GM20000 (cell line): ENCODE measurements around the gene KLK5.

Experiments used
- DNase-seq: peaks from one replicate; pipeline ENCODE4 v3.0.0; 2012; ENCODE audit warnings: low spot score
- TF ChIP-seq, protein P1 (sequence below): IDR thresholded peaks from 2 replicates; pipeline ENCODE4 v1.5.1; 2012; ENCODE audit warnings: mild to moderate bottlenecking, control low read depth; ENCODE audit errors: extremely low read depth, missing control alignments

The KLK5 gene, protein sequence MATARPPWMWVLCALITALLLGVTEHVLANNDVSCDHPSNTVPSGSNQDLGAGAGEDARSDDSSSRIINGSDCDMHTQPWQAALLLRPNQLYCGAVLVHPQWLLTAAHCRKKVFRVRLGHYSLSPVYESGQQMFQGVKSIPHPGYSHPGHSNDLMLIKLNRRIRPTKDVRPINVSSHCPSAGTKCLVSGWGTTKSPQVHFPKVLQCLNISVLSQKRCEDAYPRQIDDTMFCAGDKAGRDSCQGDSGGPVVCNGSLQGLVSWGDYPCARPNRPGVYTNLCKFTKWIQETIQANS

DNA sequence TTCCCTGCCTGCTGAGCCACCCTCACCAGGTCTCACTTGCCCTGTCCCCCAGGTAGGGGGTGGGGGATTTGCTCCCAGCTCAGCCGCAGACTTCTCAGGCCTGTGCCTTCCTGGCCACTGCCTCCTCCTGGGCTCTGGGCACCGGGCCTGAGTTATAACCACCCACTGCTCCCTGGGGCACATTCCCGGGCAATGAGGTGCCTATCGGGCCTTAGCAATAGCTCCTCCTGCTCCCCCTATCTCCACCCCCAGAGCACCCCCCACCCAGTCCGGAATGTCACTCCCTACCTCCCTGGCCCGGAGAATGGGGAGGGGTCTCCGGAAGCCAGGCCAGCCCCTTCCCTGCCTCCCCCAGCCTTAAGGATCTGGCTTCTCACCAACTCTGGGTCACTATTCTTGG is at the start of gene KLK5:
Gene KLK5, minus strand, starts transcription at position 129 of the 400 bp plus-strand sequence. CDS start 381 bp downstream, outside the sequence.
- DNase-seq: no peak
- TF ChIP-seq, protein P1, sequence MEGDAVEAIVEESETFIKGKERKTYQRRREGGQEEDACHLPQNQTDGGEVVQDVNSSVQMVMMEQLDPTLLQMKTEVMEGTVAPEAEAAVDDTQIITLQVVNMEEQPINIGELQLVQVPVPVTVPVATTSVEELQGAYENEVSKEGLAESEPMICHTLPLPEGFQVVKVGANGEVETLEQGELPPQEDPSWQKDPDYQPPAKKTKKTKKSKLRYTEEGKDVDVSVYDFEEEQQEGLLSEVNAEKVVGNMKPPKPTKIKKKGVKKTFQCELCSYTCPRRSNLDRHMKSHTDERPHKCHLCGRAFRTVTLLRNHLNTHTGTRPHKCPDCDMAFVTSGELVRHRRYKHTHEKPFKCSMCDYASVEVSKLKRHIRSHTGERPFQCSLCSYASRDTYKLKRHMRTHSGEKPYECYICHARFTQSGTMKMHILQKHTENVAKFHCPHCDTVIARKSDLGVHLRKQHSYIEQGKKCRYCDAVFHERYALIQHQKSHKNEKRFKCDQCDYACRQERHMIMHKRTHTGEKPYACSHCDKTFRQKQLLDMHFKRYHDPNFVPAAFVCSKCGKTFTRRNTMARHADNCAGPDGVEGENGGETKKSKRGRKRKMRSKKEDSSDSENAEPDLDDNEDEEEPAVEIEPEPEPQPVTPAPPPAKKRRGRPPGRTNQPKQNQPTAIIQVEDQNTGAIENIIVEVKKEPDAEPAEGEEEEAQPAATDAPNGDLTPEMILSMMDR: no peak

DNA sequence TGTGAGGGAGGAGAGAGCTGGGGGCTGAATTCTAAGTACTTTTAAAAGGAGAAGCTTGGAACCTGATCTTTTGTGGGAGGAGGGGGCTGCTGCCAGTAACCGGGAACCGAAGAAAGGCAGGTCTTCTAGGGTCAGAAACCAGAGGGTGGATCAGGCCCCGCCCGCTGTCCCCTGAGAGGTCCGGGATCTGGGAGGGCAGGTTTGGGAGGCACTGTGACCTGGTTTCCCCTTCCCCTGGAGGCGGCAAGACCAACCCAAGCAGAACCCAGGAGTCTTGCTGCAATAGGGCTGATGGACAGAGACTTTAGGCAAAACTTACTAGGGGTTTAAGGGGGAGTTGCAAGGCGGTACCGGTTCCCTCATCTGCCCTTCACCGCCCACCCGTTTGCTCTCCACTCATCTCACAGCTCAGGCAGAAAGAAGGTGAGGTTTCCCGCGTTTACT is 49.3 kb upstream of the KLK5 start:
- no peak for DNase-seq
- TF ChIP-seq, protein P1: no peak

DNA sequence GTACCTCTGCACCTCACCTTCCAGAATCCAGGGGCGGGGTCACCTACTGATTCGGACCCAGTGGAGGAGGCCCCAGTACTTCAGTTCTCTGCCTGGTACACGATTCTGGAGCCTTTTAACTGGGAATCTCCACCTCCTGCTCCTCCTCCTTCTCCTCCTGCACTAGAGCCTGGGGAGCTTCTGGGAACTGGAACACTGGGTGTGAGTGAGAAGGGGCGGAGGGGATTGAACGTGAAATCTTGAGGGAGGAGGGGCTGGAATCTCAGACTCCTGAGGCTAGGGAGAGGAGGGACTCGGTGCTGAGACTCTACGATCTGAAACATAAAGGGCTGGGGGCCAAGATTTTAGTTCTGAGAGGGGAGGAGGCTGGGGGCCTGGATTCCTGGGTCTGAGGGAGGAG is 48.7 kb upstream of the KLK5 start, which contains the start of gene KLK8:
Gene KLK8, minus strand, starts transcription at position 90 of the 400 bp plus-strand sequence. CDS start 437 bp downstream, outside the sequence.
- TF ChIP-seq, protein P1: no peak
- DNase-seq: no peak

DNA sequence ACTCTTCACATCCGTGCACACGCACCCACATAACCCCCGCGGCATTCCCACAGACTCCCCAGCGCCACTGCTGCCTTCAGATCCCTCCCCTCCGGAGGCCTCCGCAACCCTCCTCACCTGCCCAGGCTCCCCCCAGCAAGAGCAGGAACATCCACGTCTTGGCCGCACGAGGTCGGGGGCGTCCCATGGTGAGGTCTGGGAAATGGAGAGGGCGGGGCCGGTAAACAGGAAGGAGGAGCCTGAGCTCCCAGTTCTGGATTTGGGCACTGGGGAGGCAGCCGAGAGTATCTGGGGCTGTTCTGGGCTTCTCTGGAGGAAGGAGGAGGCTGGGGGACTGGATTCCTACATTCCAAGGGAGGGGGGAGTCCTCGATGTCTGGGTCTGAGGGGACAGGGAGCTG is 48.1 kb upstream of the KLK5 start:
- TF ChIP-seq, protein P1: no peak
- DNase-seq: no peak

DNA sequence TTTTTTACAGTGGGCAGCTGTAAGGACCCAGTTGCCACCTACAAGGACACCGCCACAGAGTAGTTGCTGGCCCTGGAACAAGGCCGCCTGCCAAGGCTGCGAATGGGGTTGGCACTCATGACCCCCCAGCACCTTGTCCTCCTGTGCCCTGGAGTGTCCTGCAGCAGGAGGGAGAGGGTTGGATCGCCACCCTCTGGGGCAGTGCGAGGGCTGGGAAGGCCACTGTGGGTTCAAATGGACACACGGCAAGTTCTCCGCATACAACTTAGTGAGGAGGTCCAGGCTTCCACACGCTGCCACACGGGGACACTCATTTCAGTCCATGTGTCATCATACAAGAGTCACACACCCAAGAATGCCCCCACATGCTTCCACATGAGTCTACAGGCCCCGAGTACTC is 47.6 kb upstream of the KLK5 start:
- TF ChIP-seq, protein P1: no peak
- no peak for DNase-seq

DNA sequence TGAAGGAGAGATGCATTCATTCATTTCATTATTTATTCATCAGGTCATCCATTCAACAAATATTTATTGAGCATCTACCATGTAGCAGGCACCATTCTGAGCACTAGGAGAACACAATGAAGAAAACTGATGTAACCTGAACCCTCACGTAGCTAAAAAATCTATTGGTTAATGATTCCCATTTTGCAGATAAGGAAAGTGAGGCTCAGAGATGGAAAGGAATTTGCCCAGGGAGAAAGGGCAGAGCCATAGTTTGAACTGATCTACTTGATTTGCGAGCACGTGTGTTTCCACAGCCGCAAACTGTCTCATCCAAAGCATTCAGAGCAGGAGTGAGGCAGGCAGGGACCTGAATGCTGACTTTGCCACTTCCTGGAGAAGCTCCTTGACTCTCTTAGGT is 45.8 kb upstream of the KLK5 start:
- DNase-seq: no peak
- TF ChIP-seq, protein P1: no peak

DNA sequence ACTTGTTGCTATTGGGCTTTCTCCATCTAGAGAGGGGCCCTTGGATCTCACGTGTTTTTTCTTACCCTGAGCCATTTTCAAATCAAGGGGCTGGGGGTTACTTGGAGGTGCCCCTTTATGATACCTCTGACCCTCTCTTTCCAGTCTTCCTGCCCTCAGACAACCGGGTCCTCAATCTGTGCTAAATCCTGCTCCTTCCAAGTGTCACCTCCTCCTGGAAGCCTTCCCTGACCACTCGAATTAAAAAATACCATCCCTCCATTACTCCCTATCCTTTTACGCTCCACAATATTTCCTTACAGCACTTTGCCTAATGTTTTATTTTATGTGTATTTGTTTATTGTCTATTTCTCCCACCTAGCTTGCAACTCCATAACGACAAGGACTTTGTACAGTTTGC is 45.2 kb upstream of the KLK5 start:
- TF ChIP-seq, protein P1: no peak
- no peak for DNase-seq
